Measurements from ENCODE around the gene XAB2. TPM values are rescaled to one million over a fixed set of nuclear protein-coding genes. Genes with fewer than 3 reads are reported as not detected.

The XAB2 gene
- total RNA-seq, 2 experiments from 2014 or later, result 118 to 121 TPM

DNA sequence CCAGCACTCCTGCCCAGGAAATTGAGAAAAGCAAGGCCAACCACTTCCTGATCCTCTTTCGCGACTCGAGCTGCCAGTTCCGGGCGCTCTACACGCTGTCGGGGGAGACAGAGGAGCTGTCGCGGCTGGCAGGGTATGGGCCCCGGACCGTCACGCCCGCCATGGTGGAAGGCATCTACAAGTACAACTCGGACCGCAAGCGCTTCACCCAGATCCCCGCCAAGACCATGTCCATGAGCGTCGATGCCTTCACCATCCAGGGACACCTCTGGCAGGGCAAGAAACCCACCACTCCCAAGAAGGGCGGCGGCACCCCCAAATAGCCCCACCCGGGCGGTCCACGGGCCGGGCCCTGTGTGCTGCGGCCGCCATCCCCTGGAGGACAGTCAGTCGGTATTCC lies 11.6 kb downstream of the XAB2 start:
- Mint-ChIP-seq H3K36me3 (ENCODE audit: low read depth) (peaks cover 40% of the 10 kb centered on the region), H3K4me3 (no peak overlapping the region)
- CTCF ChIA-PET, result no interaction called here

GRCh38 chr19:7617172-7617571 lies 12.2 kb downstream of the XAB2 start:
- Histone ChIP-seq H3K9me3 (ENCODE audit: control insufficient read depth in 1 of 2, insufficient read depth in 1 of 2, low read length in 2 of 2) (peaks cover 0 to 9% of the 10 kb centered on the region in 2 experiments), H3K4me3 (ENCODE audit: low read length) (no peak overlapping the region), H3K4me1 (ENCODE audit: insufficient read depth, low read length) (no peaks in the 10 kb centered on the region), H3K27ac (ENCODE audit: low read depth in 1 of 2, low read length in 2 of 2) (no peak overlapping the region), H3K36me3 (ENCODE audit: insufficient read depth, low read length) (peaks cover 43% of the 10 kb centered on the region), H3K27me3 (ENCODE audit: control insufficient read depth in 1 of 2, insufficient read depth in 2 of 2, low read length in 2 of 2) (no peaks in the 10 kb centered on the region)
- no peak for TF ChIP-seq CTCF (IDR thresholded peaks at IDR 0.05)
- no peaks in the 10 kb centered on the region for H3K27me3 Mint-ChIP-seq
- POLR2A ChIA-PET, result no interaction called here
- H3K4me3 Mint-ChIP-seq, result no peak overlapping the region
- intact Hi-C loops (cut with DNase I, micrococcal nuclease), result no loop called here
- H3K27ac Mint-ChIP-seq, result peak overlapping the region; percentile 20
- DNase-seq (no peak), ATAC-seq (ENCODE audit: poor library complexity) (no peak)
- CTCF ChIA-PET, result no interaction called here
- H3K9me3 Mint-ChIP-seq, result no peaks in the 10 kb centered on the region
- H3K4me1 Mint-ChIP-seq (ENCODE audit: low read depth), result no peaks in the 10 kb centered on the region
- H3K36me3 Mint-ChIP-seq (ENCODE audit: low read depth), result peaks cover 34% of the 10 kb centered on the region

More for the DNA sequence above, 11.6 kb downstream of the XAB2 start:
- no peaks in the 10 kb centered on the region for H3K4me1 ChIP-seq (ENCODE audit: insufficient read depth, low read length)
- ATAC-seq (ENCODE audit: poor library complexity) (no peak), DNase-seq (no peak)
- Mint-ChIP-seq H3K27me3 (no peaks in the 10 kb centered on the region), H3K9me3 (no peaks in the 10 kb centered on the region), H3K27ac (no peak overlapping the region), H3K4me1 (ENCODE audit: low read depth) (no peaks in the 10 kb centered on the region)
- H3K27me3 ChIP-seq (ENCODE audit: control insufficient read depth in 1 of 2, insufficient read depth in 2 of 2, low read length in 2 of 2), result no peaks in the 10 kb centered on the region
- no peak overlapping the region for H3K4me3 ChIP-seq (ENCODE audit: low read length)
- peaks cover 0 to 9% of the 10 kb centered on the region in 2 experiments for H3K9me3 ChIP-seq (ENCODE audit: control insufficient read depth in 1 of 2, insufficient read depth in 1 of 2, low read length in 2 of 2)
- TF ChIP-seq CTCF (IDR thresholded peaks at IDR 0.05), result no peak
- POLR2A ChIA-PET, result no interaction called here
- no peak overlapping the region for H3K27ac ChIP-seq (ENCODE audit: low read depth in 1 of 2, low read length in 2 of 2)
- H3K36me3 ChIP-seq (ENCODE audit: insufficient read depth, low read length), result peaks cover 48% of the 10 kb centered on the region
- intact Hi-C loops (cut with DNase I, micrococcal nuclease), result no loop called here

GRCh38 chr19:7614859-7615741 lies 14.2 kb downstream of the XAB2 start:
- Mint-ChIP-seq H3K27ac (no peak overlapping the region), H3K9me3 (no peaks in the 10 kb centered on the region), H3K27me3 (no peaks in the 10 kb centered on the region), H3K4me3 (no peak overlapping the region), H3K4me1 (ENCODE audit: low read depth) (no peaks in the 10 kb centered on the region), H3K36me3 (ENCODE audit: low read depth) (peaks cover 20% of the 10 kb centered on the region)
- no peak for TF ChIP-seq CTCF (IDR thresholded peaks at IDR 0.05)
- H3K27ac ChIP-seq (ENCODE audit: low read depth in 1 of 2, low read length in 2 of 2), result no peak overlapping the region
- H3K27me3 ChIP-seq (ENCODE audit: control insufficient read depth in 1 of 2, insufficient read depth in 2 of 2, low read length in 2 of 2), result no peaks in the 10 kb centered on the region
- ATAC-seq (ENCODE audit: poor library complexity), result no peak
- CTCF ChIA-PET, result no interaction called here
- H3K36me3 ChIP-seq (ENCODE audit: insufficient read depth, low read length), result peaks cover 22% of the 10 kb centered on the region
- no peak for DNase-seq
- peaks cover 0 to 9% of the 10 kb centered on the region in 2 experiments for H3K9me3 ChIP-seq (ENCODE audit: control insufficient read depth in 1 of 2, insufficient read depth in 1 of 2, low read length in 2 of 2)
- no peak overlapping the region for H3K4me3 ChIP-seq (ENCODE audit: low read length)
- no peaks in the 10 kb centered on the region for H3K4me1 ChIP-seq (ENCODE audit: insufficient read depth, low read length)
- intact Hi-C loops (cut with DNase I, micrococcal nuclease), result no loop called here
- POLR2A ChIA-PET, result no interaction called here

Data from CD4-positive, alpha-beta T cell (primary cell).